Activated naive CD4-positive, alpha-beta T cell treated with anti-CD3 and anti-CD28 coated beads, Interleukin-2, amount 50 U/mL, for 16 hours (primary cell): Measurements from ENCODE around the gene CENPE.

Experiments used
- DNase-seq: peaks from one replicate; pipeline ENCODE4 v3.0.0-alpha.2; 2020

The CENPE gene

GRCh38 chr4:103074744-103075434 is 123.3 kb downstream of the CENPE start:
- no peak for DNase-seq

- DNase-seq, result no peak
Measured at GRCh38 chr4:103073792-103074438, 124.2 kb downstream of the CENPE start.

GRCh38 chr4:103067841-103068547 is 130.1 kb downstream of the CENPE start:
- DNase-seq, result no peak

GRCh38 chr4:103060453-103061148 is 137.5 kb downstream of the CENPE start:
- no peak for DNase-seq
